ENCODE results near the gene RBM4B.

DNA sequence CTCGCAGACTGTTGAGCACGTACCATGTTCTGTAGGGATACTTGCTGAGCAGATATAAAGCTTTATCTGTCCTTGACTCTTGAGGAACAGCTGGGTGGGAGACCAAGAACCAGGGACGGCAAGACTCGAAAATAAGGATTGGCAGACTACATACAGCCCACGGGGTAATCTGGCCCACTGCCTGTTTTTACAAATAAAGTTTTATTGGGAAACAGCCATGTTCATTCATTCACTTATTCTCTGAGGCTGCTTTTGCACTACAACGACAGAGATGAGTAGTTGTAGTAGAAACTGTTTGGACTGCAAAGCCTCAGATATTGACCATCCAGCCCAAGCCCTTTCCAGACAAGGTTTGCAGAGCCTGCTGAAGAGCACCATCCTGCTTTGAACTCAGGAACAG is 20.3 kb upstream of the RBM4B start:
- TF ChIP-seq, protein P1, sequence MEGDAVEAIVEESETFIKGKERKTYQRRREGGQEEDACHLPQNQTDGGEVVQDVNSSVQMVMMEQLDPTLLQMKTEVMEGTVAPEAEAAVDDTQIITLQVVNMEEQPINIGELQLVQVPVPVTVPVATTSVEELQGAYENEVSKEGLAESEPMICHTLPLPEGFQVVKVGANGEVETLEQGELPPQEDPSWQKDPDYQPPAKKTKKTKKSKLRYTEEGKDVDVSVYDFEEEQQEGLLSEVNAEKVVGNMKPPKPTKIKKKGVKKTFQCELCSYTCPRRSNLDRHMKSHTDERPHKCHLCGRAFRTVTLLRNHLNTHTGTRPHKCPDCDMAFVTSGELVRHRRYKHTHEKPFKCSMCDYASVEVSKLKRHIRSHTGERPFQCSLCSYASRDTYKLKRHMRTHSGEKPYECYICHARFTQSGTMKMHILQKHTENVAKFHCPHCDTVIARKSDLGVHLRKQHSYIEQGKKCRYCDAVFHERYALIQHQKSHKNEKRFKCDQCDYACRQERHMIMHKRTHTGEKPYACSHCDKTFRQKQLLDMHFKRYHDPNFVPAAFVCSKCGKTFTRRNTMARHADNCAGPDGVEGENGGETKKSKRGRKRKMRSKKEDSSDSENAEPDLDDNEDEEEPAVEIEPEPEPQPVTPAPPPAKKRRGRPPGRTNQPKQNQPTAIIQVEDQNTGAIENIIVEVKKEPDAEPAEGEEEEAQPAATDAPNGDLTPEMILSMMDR (IDR thresholded peaks at IDR 0.05) = no peak
- TF ChIP-seq EZH2 (IDR thresholded peaks at IDR 0.05) = no peak

Data from neural progenitor cell (in vitro differentiated cells).